HG03196 (cell line): ENCODE measurements around the gene CEP152.

Experiments
- ATAC-seq: cut with Tn5 transposase; IDR thresholded peaks from one replicate; pipeline ENCODE4 v1.9.1; 2021; ENCODE audit not compliant: unreplicated experiment

Gene CEP152

GRCh38 chr15:48777645-48778330 lies 33.1 kb downstream of the CEP152 start:
- ATAC-seq = no peak

- no peak for ATAC-seq
Measured at GRCh38 chr15:48775546-48775945, 35.3 kb downstream of the CEP152 start.

- no peak for ATAC-seq
Measured at GRCh38 chr15:48774484-48774883, 36.4 kb downstream of the CEP152 start.

GRCh38 chr15:48766196-48766595 lies 44.7 kb downstream of the CEP152 start:
- no peak for ATAC-seq

GRCh38 chr15:48765022-48765421 lies 45.8 kb downstream of the CEP152 start:
- no peak for ATAC-seq

- no peak for ATAC-seq
Measured at GRCh38 chr15:48761393-48762158, 49.3 kb downstream of the CEP152 start.

- no peak for ATAC-seq
Measured at GRCh38 chr15:48759921-48760320, 50.9 kb downstream of the CEP152 start.

GRCh38 chr15:48757661-48758060 lies 53.2 kb downstream of the CEP152 start:
- ATAC-seq = no peak

GRCh38 chr15:48754011-48754410 lies 56.9 kb downstream of the CEP152 start:
- no peak for ATAC-seq

- ATAC-seq = no peak
Measured at GRCh38 chr15:48751595-48751994, 59.3 kb downstream of the CEP152 start.

GRCh38 chr15:48748535-48748934 lies 62.3 kb downstream of the CEP152 start:
- no peak for ATAC-seq

GRCh38 chr15:48733615-48734014 lies 77.3 kb downstream of the CEP152 start:
- ATAC-seq = no peak

GRCh38 chr15:48730506-48730905 lies 80.4 kb downstream of the CEP152 start:
- no peak for ATAC-seq

- no peak for ATAC-seq
Measured at GRCh38 chr15:48723969-48724368, 86.9 kb downstream of the CEP152 start.

- ATAC-seq = no peak
Measured at GRCh38 chr15:48722764-48723661, 87.9 kb downstream of the CEP152 start.

GRCh38 chr15:48721061-48721810 lies 89.6 kb downstream of the CEP152 start:
- no peak for ATAC-seq

GRCh38 chr15:48720646-48721045 lies 90.2 kb downstream of the CEP152 start:
- ATAC-seq = no peak

GRCh38 chr15:48719668-48720067 lies 91.2 kb downstream of the CEP152 start:
- ATAC-seq = no peak

GRCh38 chr15:48718646-48719045 lies 92.2 kb downstream of the CEP152 start:
- ATAC-seq = no peak

- no peak for ATAC-seq
Measured at GRCh38 chr15:48717458-48717857, 93.4 kb downstream of the CEP152 start.

GRCh38 chr15:48712546-48712945 lies 98.3 kb downstream of the CEP152 start:
- no peak for ATAC-seq
